Left colon (tissue), 2 donors: ENCODE data around the gene RTP4. TPM values are rescaled to one million over a fixed set of nuclear protein-coding genes. Genes with fewer than 3 reads are reported as not detected.

Experiments used
- ATAC-seq: fragments of 200-7000 bp; cut with Tn5 transposase; one replicate; pipeline ENCODE4 v1.9.1; 2020; ENCODE audit warnings: mild to moderate bottlenecking, moderate library complexity
- DNase-seq, 2 donors: peaks; one replicate each; pipeline ENCODE4 v3.0.0-alpha.2; 2020
- intact Hi-C, 2 donors: fragments of 100-400 bp; cut with DNase I in 1 of 2; cut with micrococcal nuclease in 1 of 2; formaldehyde crosslinking; loops; one replicate each; pipeline versions ENCODE4 v1.11.2 to v1.14.0; 2022; cut with DNase I, micrococcal nuclease
- long read RNA-seq: library from polyadenylated mRNA; unstranded; transcript quantifications from one replicate; pipeline ENCODE4 v2.0.0, GENCODE V29; 2021
- total RNA-seq, 2 donors: library from RNA; stranded (reverse); fragmentation: NEBNext Ultra II Directional; extraction: Animal tissue kit (Norgen Biotek cat#: 25700); gene quantifications; one replicate each; pipeline ENCODE4 v1.2.1, GENCODE V29; 2021
- donor health status: DM: no; HTN: no; CAD: no.
- donor health status: DM: yes; HTN: yes; CAD: no.

RTP4 gene
- total RNA-seq: 1 to 10 TPM; 5.9 to 6.9 TPM
- long read RNA-seq, transcript RTP4-201 (2 exons, 1,554 nt): major isoform, 5 of 5 reads
- long read RNA-seq, partial matches to known transcripts: 0 of 5 reads
- long read RNA-seq, other reads (novel, unspliced or antisense): 0 of 5 reads

GRCh38 chr3:187368251-187369088 lies at the start of gene RTP4:
RTP4 (plus strand) TSS chr3:187368385; CDS start chr3:187368442, 57 bp downstream.
- ATAC-seq (peak; percentile 95), DNase-seq (peak; percentile 17 to 25)
- intact Hi-C loops: no loop called here

- intact Hi-C loops: loop anchor here in 1 of 2 donors (2.0 to 5.0 kb wide), 2 partner anchors 97 to 360 kb away; no protein-coding TSS in a partner anchor
- ATAC-seq (peak; percentile 58), DNase-seq (peak in 1 of 2 donors; percentile 40)
Measured at GRCh38 chr3:187318819-187319616, 49.2 kb upstream of the RTP4 start.

GRCh38 chr3:187319699-187320302 lies 48.4 kb upstream of the RTP4 start:
- peak; percentile 99 for ATAC-seq
- peak; percentile 63 to 80 for DNase-seq
- intact Hi-C loops: loop anchor here (2.0 to 5.0 kb wide), 3 partner anchors 98 to 359 kb away; no protein-coding TSS in a partner anchor

- intact Hi-C loops: loop anchor here in 1 of 2 donors (5.0 kb wide), 1 partner anchor 356 kb away; no protein-coding TSS in a partner anchor
- ATAC-seq: no peak
- no peak for DNase-seq
Measured at GRCh38 chr3:187321766-187322165, 46.4 kb upstream of the RTP4 start.

DNA sequence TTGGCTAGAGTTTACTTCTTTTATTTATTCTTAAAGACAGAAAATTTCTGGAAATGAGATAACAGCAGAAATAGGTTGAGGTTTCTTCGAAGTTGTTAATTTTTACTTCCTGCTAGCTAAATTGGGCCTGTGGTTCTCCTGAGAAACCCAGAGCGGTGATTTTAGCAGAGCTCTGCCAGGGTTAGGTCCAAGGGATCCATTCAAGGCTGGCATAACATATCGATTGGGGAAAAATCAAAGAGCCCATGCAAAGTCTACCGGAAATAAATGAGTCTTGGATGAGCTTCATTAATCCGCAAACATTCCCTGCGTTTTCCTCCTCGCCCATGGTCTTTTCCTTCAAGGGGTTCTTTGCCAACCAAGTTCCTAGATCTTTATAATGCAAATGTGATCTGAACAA lies 45.9 kb upstream of the RTP4 start:
- intact Hi-C loops: loop anchor here in 1 of 2 donors (5.0 kb wide), 1 partner anchor 355 kb away; no protein-coding TSS in a partner anchor
- no peak for DNase-seq
- ATAC-seq: no peak

- intact Hi-C loops: loop anchor here in 1 of 2 donors (5.0 kb wide), 1 partner anchor 354 kb away; no protein-coding TSS in a partner anchor
- ATAC-seq: no peak
- no peak for DNase-seq
Measured at GRCh38 chr3:187323091-187323490, 45.1 kb upstream of the RTP4 start.

DNA sequence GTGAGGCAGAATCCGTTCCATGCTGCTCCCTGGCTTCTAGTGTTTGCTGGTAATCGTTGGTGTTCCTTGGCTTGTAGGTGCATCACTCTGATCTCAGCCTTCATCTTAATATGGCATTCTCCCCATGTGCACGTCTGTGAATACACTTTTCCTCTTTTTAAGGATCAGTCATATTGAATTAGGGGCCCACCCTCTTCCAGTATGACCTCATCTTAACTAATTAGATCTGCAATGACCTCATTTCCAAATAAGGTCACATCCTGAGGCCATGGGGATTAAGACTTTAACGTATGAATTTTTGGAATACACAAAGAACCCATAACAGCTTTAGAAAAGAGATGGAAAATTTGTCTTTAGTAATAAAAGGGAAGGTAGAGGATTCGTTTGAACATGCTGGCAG lies 42.6 kb upstream of the RTP4 start:
- DNase-seq: no peak
- intact Hi-C loops: no loop called here
- ATAC-seq: no peak

DNA sequence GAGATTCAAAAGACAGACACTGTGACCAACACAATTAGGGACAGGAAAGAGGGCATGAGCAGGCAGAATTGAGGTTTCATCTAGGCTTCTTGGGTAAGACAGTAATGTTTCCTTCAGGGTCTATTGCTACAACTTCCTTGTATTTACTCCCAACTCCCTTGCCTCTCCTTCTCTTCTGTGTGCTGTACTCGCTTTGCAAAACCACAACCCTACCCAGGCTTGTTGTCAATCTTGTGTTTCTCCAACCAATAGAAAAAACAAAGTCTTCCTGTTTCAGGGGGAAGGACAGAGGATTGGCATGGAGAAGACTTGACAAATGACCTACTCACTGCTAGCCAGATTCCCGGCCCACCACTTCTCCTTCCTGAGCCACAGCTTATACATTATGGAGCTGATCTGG lies 40.3 kb upstream of the RTP4 start:
- ATAC-seq (no peak), DNase-seq (no peak)
- intact Hi-C loops: no loop called here

DNA sequence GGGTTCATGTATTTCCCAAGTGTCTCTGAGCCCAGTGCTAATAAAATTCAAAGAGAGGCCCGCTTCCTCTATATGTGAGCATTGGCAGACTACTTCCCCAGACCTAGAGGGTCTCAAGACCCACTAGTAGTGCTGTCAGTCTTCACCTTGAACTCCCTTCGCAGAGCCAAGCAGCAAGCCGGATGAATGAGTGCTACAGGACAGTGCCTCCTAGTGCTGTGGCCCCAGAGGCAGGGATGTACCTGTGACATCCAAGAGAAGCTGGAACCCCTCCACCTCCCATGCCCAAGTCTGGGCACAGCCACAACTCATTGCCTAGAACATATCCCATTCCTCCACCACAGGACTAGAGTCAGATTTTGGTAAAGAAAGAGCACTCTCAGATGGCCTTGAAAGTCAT lies 39.5 kb upstream of the RTP4 start:
- ATAC-seq (no peak), DNase-seq (no peak)
- intact Hi-C loops: no loop called here

DNA sequence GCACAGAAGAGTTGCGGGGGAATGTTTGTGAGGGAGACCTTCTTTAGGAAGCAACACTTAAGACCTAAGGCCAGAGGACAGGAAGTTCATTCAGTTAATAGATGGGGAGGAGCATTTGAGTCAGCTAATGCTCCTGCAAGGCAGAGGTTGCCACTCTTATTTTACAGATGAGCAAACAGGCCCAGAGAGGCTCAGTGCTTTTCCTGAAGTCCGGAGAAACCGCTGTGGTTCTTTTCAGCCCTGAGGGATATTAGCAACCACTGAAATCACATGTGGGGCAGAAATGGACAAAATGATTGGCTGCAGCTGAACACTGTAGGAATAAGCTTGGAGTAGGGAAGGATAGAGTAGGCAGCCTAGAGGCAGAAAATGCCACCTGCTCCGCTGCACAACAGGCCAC lies 33.3 kb upstream of the RTP4 start:
- intact Hi-C loops: no loop called here
- ATAC-seq: no peak

DNA sequence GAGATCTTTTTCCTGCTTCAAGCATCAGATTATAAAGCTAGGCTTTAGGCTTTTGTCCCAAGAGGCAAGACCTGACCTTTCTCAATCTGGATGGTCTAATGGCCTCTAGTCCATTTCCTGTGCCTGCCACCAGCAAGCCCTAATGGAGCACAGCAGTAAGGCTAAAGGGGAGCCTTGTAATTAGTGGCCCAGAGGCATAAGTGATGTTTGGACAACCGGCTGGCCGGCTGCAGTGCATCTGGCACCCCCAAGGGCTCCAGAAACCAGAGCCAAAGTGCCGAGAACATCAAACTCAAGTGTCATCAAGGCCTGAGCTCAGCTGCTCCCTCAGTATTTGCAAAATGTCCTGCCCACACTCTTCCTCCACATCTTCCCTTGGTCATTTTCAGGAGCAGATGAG lies 31.9 kb upstream of the RTP4 start:
- intact Hi-C loops: no loop called here
- ATAC-seq (no peak), DNase-seq (no peak)

More for the DNA sequence above, 33.3 kb upstream of the RTP4 start:
- DNase-seq: no peak

DNA sequence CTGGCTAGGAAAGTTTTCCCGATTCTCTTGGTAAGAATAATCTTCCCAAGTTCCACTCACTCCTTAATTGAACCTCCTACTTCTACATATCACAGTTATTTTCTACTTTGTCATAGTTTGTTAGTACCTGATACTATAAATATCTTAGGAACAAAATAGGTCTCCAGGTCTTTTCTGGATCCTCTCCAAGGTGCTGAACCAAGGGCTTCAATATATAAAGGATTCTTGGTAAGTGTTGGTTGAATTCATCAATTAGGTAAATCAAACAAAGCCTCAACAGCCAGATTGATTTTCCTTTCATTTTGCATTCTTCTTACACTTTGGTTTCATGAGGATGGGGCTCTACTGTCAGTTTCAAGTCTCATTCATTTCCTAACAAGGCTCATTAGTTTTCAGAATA lies 27.6 kb upstream of the RTP4 start:
- intact Hi-C loops: no loop called here
- DNase-seq (no peak), ATAC-seq (no peak)

DNA sequence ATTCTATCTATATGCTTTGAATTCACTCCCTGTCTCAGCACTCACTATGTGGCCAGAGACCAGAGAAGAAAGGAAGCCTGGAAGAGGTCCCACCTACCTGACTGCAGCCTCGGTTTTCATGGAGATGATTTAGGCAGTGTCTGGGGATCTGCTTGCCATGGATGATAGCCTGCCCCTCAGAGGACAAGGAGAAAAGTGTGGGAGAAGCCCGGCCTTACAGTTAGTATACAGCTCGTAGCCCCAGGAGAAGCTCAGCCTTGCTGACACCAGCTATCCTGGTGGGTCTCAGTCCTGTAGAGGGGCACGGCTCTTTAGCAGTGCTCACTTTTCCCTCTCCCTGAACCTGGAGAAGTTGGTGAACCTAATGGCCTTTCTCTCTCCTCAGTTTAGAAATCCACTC lies 25.9 kb upstream of the RTP4 start:
- ATAC-seq (no peak), DNase-seq (no peak)
- intact Hi-C loops: no loop called here

GRCh38 chr3:187343670-187344069 lies 24.5 kb upstream of the RTP4 start:
- no peak for DNase-seq
- intact Hi-C loops: no loop called here
- no peak for ATAC-seq

DNA sequence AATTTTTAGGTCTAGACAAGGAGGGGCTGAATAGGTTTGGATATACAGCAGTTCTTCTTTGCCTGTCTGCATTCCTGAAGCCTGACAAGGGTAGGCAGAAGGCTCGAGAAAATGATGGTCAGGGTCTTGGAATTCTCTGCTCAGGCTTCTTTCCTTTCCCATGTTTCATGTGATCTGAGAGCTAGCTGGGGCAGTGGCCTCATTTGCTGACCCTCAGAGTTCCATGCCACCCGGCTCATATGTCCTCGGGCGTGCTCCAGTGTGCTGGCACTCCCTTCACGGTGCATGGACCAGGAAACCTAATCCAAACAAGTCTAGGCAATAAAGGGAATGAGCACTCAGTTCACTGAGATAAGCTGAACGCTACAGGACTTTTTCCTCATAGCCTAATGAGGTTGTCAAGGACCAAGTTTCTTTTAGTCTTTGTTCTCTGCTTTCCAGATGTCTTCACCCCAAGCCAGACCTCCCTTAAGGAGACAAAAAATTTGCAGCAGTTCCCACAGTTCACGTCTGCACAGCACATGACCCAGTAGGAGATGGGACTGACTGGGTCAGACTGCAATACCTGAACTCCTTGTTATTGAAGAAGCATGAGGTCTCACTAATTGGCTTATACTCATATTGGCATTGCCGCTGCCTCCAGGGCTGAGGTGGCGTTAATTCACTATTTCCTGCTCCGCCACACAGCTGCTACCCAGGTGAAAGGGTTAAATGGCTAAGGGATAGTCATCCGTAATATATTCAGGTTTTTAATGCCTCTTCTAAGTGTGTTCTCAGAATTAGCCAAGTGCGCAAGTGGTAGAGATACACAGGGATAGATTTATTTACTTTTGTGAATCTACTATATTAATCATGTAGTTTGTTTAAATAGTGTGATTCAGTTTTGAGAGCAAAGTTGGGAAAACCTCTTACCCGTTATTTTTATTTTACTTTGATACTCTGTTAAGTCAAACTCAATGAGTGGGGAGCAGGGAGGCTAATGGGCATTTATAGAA lies 15.3 kb upstream of the RTP4 start:
- intact Hi-C loops: no loop called here
- DNase-seq (peak; percentile 44 to 53), ATAC-seq (peak; percentile 100)

GRCh38 chr3:187358068-187358467 lies 10.1 kb upstream of the RTP4 start:
- ATAC-seq (no peak), DNase-seq (no peak)
- intact Hi-C loops: no loop called here

- no peak for DNase-seq
- no peak for ATAC-seq
- intact Hi-C loops: no loop called here
Measured at GRCh38 chr3:187359798-187360486, 8.2 kb upstream of the RTP4 start.
